Mesodermal cell (in vitro differentiated cells): ENCODE measurements around the gene INSYN1.
"Not testable (repeated sequence)": the region's sequence is repeated elsewhere in the genome, so short reads cannot be mapped to it uniquely, and the experiment has no call there.

ENCODE experiments used
- H3K27ac ChIP-seq: 2 replicates; pipeline ENCODE4 v1.7.0; 2013; ENCODE audit warnings: mild to moderate bottlenecking, low read depth, low read length, moderate library complexity; ENCODE audit not compliant: severe bottlenecking
- H3K36me3 ChIP-seq: 2 replicates; pipeline ENCODE4 v1.7.1; 2013; ENCODE audit warnings: mild to moderate bottlenecking, low read length, moderate library complexity; ENCODE audit not compliant: control insufficient read depth, insufficient read depth
- H3K4me1 ChIP-seq: one replicate; pipeline ENCODE4 v1.7.1; 2013; ENCODE audit warnings: mild to moderate bottlenecking, low read length; ENCODE audit not compliant: insufficient read depth, control insufficient read depth, poor library complexity, severe bottlenecking
- H3K4me3 ChIP-seq: 2 replicates; pipeline ENCODE4 v1.7.0; 2013; ENCODE audit warnings: low read length, control low read depth, mild to moderate bottlenecking; ENCODE audit not compliant: insufficient read depth, poor library complexity, severe bottlenecking; ENCODE audit errors: extremely low read depth
- H3K9me3 ChIP-seq: 2 replicates; pipeline ENCODE4 v1.7.1; 2013; ENCODE audit warnings: mild to moderate bottlenecking, low read length, moderate library complexity; ENCODE audit not compliant: control insufficient read depth
- WGBS, 2 experiments: methylation state at CpG; one replicate each; pipeline ENCODE4 v1.1.5; 2013; ENCODE audit warnings: missing lambda C conversion rate in 2 of 2; ENCODE audit not compliant: insufficient coverage in 2 of 2; 5-methylcytosine and 5-hydroxymethylcytosine counted together

INSYN1 gene

GRCh38 chr15:73712107-73712506 is 41.0 kb downstream of the INSYN1 start:
- no peaks in the 10 kb centered on the region for H3K4me1 ChIP-seq
- peaks cover 70% of the 10 kb centered on the region for H3K36me3 ChIP-seq
- no peak overlapping the region for H3K27ac ChIP-seq
- no peaks in the 10 kb centered on the region for H3K9me3 ChIP-seq
- no peak overlapping the region for H3K4me3 ChIP-seq

GRCh38 chr15:73711526-73711925 is 41.6 kb downstream of the INSYN1 start:
- Histone ChIP-seq H3K4me3 (no peak overlapping the region), H3K36me3 (peaks cover 75% of the 10 kb centered on the region), H3K9me3 (no peaks in the 10 kb centered on the region), H3K27ac (no peak overlapping the region), H3K4me1 (no peaks in the 10 kb centered on the region)
- WGBS, 2 experiments: 97 to 100% methylated on average over 1 to 4 of the region's 4 CpGs

GRCh38 chr15:73710321-73710720 is 42.8 kb downstream of the INSYN1 start:
- no peak overlapping the region for H3K27ac ChIP-seq
- no peak overlapping the region for H3K4me3 ChIP-seq
- no peaks in the 10 kb centered on the region for H3K9me3 ChIP-seq
- H3K4me1 ChIP-seq: no peaks in the 10 kb centered on the region
- peaks cover 87% of the 10 kb centered on the region for H3K36me3 ChIP-seq
- 94 to 97% methylated on average over 4 to 5 of the region's 5 CpGs for WGBS, 2 experiments

GRCh38 chr15:73709686-73710085 is 43.5 kb downstream of the INSYN1 start:
- Histone ChIP-seq H3K4me3 (no peak overlapping the region), H3K36me3 (peaks cover 92% of the 10 kb centered on the region), H3K27ac (no peak overlapping the region), H3K9me3 (no peaks in the 10 kb centered on the region), H3K4me1 (no peaks in the 10 kb centered on the region)
- WGBS, 2 experiments: 100% methylated on average over 1 of the region's 4 CpGs

GRCh38 chr15:73709241-73709640 is 43.9 kb downstream of the INSYN1 start:
- Histone ChIP-seq H3K4me1 (no peaks in the 10 kb centered on the region), H3K4me3 (no peak overlapping the region), H3K36me3 (peaks cover 92% of the 10 kb centered on the region), H3K9me3 (no peaks in the 10 kb centered on the region), H3K27ac (no peak overlapping the region)
- 96 to 97% methylated on average over 3 to 6 of the region's 6 CpGs for WGBS, 2 experiments

GRCh38 chr15:73708691-73709090 is 44.5 kb downstream of the INSYN1 start:
- Histone ChIP-seq H3K36me3 (peaks cover 90% of the 10 kb centered on the region), H3K4me3 (no peak overlapping the region), H3K27ac (no peak overlapping the region), H3K9me3 (no peaks in the 10 kb centered on the region), H3K4me1 (no peaks in the 10 kb centered on the region)
- WGBS, 2 experiments: 95 to 98% methylated on average over 5 to 6 of the region's 6 CpGs

GRCh38 chr15:73704869-73705645 is 48.1 kb downstream of the INSYN1 start:
- 68 to 73% methylated on average over 13 of the region's 13 CpGs for WGBS, 2 experiments
- Histone ChIP-seq H3K36me3 (peaks cover 85% of the 10 kb centered on the region), H3K4me1 (peaks cover 2% of the 10 kb centered on the region)

GRCh38 chr15:73704142-73704868 is 48.8 kb downstream of the INSYN1 start:
- not testable (repeated sequence) for H3K9me3 ChIP-seq, H3K4me1 ChIP-seq, H3K27ac ChIP-seq, H3K4me3 ChIP-seq
- 92 to 95% methylated on average over 12 to 22 of the region's 23 CpGs for WGBS, 2 experiments
- peaks cover 86% of the 10 kb centered on the region for H3K36me3 ChIP-seq

More at GRCh38 chr15:73704869-73705645, 48.1 kb downstream of the INSYN1 start:
- Histone ChIP-seq H3K9me3 (no peaks in the 10 kb centered on the region), H3K4me3 (no peak overlapping the region), H3K27ac (no peak overlapping the region)

GRCh38 chr15:73703601-73704000 is 49.5 kb downstream of the INSYN1 start:
- not testable (repeated sequence) for H3K9me3 ChIP-seq, H3K4me3 ChIP-seq, H3K27ac ChIP-seq, H3K4me1 ChIP-seq
- peaks cover 86% of the 10 kb centered on the region for H3K36me3 ChIP-seq
- 97 to 98% methylated on average over 19 to 23 of the region's 23 CpGs for WGBS, 2 experiments

GRCh38 chr15:73702311-73703239 is 50.6 kb downstream of the INSYN1 start:
- WGBS, 2 experiments: 94% methylated on average over 17 to 24 of the region's 33 CpGs
- H3K9me3 ChIP-seq, H3K4me1 ChIP-seq, H3K4me3 ChIP-seq, H3K27ac ChIP-seq: not testable (repeated sequence)
- H3K36me3 ChIP-seq: peaks cover 83% of the 10 kb centered on the region
